ENCODE measurements around the gene JMJD8.

DNA sequence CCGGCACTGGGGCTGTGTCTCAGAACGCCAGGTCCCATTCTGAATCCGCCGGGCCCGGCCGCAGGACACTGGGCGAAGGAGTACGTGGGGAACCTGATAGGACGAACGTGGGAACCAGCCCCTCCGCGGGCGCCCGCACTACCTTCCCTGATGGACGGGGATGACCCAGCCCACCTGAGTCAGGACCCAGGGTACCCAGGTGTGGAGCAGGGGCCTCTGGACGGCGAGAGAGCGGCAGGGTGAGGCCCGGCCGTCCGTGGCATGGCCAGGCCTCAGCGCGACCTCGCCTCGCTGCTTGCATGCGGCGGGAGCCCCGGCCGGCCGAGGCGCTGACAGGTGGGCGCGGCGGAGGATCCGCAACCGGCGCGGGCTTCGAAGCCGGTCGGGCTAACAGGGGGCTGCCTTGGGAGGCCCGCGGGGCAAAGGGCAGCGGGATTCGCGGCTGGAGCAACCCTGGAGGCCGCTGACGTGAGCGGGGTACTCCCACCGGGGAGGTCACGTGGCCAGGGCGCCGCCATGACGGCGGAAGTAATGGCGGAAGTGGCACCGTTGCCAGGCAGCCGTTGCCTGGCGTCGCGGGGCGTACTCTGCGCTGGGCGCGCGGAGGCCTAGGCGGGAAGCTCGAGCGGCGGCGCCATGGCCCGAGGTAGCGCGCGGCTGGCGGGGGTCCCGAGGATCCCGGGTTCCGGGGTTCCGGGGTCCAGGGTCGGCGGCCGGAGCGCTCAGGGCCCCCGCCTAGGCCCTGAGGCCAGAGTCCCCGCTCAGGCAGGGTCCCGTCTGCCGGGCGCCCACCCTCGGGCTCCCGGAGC, 35.1 kb downstream of the JMJD8 start, which contains the start of gene WDR90:
- TF ChIP-seq KLF16 (tag by site-specific recombination; IDR thresholded peaks at IDR 0.05) (peak; percentile 76; the same call in 1 of the 2 replicates), ZNF146 (tag by site-specific recombination; IDR thresholded peaks at IDR 0.05) (no peak)

Measured in HEK293 (cell line).